Stimulated activated CD4-positive, alpha-beta T cell treated with anti-CD3 and anti-CD28 coated beads, Interleukin-4, amount 100 ng/mL, for 4 hours (primary cell): ENCODE measurements around the gene CRYBB1.

Experiments used
- DNase-seq, 2 experiments: peaks; one replicate each; pipeline ENCODE4 v3.0.0-alpha.2; 2020

Gene CRYBB1

DNA sequence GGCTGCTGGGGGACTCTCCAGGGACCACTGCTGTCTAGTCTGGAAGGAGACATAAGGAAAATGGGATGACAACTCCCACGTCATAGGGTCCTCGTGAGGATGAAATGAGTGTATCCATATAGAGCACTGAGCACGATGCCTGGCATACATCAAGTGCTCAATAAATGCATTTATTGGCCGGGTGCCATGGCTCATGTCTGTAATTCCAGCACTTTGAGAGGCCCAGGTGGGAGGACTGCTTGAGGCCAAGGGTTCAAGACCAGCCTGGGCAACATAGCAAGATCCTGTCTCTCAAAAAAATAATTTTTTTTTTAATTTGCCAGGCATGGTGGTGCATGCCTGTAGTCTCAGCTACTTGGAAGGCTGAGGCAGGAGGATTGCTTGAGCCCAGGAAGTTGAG, 15.7 kb downstream of the CRYBB1 start:
- DNase-seq = no peak

DNA sequence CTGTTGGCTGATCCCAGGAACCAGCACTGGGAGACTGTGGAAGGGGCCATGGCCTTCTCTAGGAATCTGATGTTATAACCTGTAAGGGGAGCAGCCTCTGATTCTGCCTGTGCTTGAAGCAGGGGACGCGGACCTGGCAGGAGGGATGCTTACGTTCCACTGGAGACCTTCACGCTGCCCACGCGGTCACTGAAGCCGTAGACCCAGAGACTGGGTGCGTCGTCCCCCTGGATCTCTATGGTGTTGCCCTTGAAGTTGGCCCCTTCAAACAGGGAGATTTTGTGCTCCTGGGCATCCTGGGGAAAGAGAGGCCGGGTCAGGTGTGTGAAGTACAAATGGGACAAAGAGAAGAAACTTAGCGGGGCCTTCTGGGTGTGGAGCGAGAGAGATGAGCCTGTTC, 16.1 kb downstream of the CRYBB1 start:
- no peak for DNase-seq

DNA sequence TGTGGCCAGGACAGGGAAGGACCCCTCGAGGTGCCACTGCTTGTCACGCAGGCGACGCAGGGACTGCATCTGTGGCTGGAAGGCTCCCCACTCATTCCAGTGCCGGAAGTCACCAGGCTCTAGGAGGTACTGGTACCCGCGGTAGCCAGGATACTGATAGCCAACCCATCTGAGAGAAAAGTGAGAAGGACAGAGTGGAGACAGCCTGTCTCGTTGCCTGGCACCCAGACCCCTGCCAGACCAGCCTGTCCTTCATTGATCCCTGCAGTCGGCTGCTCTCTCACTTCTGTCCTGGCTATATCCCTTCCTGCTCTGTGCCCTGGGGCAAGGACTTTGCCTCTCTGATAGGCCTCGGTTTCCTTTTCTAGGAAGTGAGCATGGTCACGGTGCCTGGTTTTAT, 18.3 kb downstream of the CRYBB1 start:
- DNase-seq = no peak

DNA sequence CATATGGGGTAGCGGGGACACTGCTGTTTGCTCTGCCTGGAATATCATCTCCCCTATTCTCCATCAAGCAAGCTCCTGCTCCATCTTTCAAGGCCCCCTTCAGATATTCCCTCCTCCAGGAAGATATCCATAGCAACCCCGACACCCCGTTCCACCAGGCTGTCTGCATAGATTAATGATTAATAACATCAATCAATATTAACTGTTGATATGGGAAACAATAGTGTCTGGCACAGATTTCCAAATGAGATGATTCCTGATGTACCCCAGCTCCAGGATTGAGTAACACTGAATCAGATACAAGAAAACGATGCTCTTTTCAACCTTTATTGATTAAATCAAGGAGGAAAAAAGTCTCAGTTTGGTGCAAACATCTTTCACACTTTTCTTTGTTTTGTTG, 20.3 kb downstream of the CRYBB1 start:
- DNase-seq = no peak

DNA sequence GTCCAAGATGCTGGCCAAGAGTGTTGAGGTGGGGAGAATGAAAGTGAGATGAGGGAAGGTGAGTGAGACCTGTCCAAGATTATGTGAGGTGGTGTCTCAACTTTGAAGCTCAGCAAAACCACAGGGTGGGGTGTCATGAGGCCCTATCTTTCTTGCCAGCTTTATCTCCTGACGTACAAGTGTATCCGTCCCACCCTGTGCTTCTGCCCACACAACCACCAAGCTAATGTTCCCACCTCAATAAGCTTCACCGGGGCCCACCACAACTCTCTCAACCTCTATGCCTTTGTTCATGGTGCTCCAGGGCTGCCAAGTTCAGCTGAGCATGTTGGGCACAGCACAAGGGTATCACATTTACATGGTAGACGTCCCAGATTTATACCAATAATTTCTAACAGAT, 20.8 kb downstream of the CRYBB1 start:
- no peak for DNase-seq

DNA sequence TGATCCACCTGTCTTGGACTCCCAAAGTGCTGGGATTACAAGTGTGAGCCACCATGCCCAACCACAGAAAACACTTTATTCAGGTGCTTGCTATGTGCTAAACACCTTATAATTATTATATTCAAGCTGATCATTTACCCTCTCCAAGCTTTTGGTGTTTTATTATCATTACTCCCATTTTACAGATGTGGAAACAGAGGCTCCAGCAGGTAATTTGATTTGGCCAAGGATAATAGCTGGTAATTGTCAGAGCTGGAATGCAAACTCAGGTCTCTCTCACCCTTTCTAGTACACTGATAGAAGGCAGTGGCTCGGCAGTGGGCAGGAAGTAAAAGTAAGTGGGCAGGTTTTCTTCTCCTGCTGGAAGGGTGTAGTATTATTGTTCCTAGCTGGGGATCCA, 24.1 kb downstream of the CRYBB1 start:
- no peak for DNase-seq

DNA sequence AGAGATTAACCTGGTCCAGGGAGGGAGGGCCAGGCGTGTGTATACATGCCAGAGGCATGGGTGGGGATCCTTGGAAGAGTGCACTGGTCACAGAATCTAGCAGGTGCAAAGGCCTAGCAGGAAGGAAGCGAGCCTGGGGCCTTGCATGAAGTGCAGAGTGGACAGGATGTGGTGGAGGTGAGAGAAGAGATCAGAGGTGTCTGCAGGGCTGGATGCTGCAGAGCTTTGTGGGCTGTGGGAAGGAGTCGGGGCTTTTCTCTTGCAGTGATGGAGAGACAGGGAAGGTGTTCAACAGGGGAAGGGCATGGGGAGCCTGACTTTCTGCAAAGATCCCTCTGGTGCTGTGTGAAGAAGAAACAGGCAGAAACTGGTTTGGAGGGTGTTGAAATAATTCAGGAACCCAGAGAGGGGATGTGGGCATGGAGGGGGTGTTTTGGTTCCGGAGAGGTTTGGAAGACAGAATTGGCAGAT, 25.4 kb downstream of the CRYBB1 start:
- peak in 1 of 2 experiments; percentile 20 for DNase-seq

DNA sequence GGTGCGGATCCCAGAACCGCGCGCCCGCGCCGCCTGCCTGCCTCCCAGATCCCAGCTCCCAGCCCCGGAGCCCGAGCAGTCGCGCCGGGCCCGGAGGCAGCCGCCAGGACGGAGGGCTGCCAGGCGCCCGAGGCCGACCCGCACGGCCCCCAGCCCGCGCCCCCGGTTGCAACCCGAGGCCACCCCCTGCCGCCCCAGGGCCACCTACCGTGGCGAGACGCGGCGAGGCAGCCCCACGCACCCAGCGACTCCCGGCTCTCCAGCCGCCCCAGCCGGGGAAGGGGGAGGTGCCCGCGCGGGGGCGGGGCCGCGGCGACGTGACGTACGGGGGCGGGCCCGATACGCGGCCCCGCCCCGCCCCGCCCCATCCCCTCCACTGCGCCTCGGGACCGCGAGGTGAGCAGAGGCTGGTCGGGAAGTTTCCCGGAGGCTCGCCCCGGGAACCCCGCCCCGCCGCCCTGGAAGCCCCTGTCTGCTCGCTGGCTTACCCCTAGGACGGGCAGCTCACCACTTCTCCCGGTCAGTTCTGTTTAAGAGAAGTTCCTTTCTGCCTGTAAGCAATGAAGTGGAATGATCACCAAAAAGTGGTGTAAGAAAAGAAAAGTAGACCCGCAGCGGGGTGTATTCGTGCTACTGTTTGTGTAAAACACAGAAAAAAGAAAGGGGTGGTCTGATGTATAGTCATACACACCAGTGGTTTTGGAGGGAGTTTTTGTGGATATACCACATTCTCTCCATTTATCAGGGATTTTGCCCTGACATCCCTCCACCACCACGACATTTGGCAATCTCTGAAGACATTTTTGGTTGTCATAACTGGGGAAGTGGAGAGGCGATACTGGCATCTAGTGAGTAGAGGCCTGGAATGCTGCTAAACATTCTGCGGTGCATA, 27.7 kb downstream of the CRYBB1 start, which contains the start of gene TPST2:
TSS of gene TPST2 (minus strand) at position 288 of the 892 bp plus-strand sequence. CDS start 48,502 bp downstream, outside the sequence.
- DNase-seq = peak; percentile 76 to 80

DNA sequence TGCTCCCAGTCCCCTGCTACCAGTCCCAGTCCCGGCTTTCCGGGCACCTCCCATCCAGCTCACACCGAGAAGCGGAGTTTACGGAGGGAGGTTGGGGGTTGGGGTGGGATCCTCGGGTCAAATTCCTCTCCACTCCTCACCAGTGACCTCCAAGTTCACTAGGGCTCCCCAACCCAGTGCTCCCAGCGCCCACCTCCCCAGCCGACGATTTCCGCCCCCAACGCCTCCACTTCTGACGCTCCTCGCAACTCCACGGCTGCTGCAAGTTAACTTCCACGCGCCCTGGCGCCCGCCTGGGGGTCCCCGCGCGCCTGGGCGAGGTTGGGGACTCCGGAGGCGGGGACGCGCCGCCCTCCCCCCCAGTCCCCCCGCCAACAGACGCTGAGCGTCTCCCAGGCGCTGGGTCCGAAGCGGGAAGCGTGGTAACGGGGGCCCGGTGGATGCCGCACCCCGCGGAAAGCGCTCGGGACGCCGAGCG, 28.4 kb downstream of the CRYBB1 start:
- DNase-seq = peak; percentile 32 to 48

DNA sequence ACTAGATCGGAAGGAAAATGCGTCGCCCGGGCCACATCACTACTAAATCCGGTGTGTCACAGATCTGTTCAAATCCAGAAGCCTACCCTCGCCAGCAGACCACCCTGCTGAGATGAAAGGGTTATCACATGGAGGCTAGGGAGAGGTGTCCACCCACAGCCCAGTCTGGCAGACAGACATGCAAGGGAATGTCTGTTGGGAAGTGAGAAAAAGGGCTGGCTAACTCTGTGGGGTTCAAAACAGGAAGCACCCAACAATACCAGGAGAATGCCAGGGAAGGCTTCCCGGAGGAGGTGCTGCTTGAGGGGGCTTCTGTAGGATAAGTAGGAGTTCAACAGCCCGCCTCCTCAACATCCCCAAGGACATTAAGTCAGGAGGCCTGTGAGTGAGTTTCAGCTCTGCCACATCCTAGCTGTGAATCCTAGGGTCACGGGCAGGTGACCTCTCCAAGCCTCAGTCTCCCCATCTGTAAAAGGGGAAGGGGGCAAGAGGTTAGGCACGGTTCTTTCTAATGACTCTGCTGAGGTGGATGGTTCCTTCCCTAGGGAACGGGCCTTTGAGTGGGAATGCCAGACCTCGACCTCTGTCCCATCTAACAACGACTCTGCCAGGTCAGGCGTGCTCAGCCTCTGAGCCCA, 29.0 kb downstream of the CRYBB1 start:
- DNase-seq = no peak

DNA sequence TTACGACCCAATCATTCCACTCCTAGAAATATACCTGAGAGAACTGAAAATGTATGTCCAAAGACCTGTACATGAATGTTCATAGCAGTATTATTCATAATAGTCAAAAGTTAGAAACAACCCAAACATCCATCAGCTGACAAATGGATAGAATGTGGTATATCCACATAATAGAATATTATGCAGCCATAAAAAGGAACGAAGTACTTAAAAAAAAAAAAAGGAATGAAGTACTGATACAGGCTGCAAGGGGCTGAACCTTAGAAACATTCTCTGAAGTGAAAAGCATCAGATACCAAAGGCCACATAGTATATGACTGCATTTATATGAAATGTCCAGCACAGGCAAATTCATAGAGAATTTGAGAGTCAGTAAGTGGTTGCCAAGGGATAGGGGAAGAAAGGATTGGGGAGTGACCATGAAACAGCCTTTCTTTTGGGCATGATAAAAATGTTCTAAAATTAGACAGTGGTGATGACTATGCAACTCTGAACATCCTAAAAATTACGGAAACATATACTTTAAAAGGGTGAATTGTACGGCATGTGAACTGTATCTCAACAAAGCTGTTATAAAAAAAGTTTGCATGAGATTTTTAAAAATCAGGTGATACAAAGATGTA, 29.7 kb downstream of the CRYBB1 start:
- no peak for DNase-seq

DNA sequence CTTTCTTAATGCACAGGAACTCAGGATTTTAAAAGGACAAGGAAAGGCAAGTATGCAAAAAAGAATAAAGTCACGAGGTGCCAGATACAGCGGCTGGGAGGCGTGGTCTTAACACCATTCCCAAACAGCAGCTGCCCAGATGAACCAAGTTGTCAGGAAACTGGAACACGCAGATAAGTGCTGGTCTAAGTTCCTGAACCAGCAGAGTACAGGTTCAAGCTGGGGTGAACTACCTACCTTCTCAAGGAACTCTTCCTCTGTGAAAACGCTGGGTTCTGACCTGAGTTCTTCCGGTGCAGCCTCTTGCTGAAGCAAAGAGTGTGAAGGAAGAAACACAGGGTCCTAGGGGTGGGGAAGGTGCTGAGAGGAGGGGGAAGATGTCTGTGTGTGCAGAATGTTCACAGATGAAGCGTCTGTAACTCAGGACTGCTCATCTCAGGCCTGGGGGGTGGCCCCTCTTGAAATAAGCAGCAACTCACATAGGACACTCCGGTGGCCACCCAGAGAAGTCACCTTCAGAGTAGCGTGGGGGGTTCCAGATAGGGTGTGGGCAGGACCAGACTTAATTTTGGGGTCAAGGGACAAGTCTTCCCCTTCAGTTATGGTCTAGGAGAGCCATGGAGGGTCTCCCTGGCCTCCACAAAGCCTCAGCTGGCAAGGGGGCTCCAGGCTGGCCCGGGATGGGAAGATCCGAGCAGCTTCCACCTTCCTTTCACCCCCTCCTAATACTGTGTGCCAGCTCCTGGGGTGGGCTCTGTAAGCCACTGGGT, 31.1 kb downstream of the CRYBB1 start:
- no peak for DNase-seq

DNA sequence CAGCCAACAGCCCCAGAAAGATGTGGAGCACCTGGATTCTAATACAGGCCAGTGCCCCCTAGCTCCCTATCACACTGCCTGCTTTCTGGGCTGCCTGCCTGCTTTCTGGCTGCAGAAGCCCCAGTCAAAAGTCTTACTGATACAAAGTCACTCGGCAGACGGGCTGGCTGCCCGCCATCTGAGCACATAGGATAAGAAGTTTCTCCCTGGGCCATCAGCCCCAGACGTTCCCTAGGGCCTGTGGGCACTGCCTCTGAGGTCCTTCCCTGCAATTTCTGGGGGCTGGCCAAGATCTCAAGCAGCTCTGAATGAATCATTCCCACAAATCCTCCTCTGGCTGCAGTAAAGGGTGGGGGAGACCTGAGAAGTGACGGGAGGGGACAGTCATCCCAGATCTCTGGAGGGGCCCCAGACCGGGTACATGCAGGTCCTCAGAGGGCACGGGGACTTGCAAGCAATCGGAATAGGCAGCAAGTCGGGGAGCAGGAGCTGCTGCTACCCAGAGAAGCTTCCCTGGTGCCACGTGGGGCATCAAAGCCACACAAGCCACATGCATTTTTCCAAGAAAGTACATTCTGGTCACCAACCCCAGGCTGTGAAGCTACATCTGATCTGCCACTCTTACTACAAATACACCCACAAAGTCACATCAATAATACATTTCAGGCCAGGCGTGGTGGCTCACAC, 32.6 kb downstream of the CRYBB1 start:
- DNase-seq = no peak

DNA sequence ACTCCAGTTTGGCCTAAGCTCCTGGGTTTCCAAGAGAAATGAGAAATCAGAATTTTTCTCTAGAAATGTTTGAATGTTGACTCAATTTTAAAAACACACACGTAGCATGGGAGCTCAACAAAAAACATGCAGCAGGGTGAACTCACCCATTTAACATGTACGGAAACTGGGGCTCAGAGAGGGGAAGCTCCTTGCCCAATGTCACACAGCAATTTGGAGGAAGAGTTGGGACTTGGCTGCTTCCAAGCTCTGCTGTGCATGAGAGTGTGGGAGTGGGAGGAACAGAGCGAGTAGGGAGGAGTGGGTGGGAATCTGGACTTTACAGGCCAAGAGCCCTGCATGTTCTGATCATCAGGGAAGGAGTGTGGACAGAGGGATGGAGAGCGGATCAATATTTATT, 33.8 kb downstream of the CRYBB1 start:
- DNase-seq = no peak

DNA sequence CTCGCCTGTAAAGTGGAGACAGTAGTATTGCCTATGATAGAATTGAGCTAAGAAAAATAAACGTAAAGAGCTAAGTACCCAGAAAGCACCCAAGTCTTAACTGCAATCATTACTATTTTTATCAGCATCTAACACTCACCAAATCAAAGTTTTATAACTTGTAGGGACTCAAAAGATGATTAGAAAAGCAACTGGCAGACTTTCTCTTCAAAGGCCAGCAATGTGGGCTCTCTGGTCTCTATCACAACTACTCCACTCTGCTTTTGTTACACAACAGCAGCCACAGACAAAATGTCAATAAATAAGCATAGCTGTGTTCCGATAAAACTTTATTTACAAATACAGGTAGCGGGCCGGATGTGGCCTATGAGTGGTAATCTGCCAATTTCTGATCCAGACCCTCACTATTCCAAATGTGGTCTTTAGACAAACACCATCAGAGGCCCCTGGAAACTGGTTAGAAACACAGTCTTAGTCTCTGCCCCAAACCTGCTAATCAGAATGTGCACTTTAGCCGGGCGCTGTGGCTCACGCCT, 36.1 kb downstream of the CRYBB1 start:
- DNase-seq = no peak

DNA sequence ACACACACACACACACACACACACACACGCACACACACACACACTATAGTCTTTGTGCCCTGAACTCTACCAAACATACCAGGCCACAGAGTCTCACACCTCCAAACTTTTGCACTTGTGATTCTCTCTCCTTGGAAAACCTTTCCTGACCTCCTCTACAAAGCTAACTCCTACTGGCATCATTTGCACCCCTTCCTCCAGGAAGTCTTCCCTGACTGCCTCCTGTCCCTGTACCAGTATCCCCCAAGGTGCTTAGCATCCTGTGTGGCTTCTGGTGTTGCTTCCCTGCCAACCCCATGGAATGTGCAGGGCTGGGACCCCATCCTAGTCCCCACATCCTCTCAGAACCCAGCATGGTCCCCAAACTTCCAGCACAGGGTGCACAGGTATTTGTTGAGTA, 36.8 kb downstream of the CRYBB1 start:
- no peak for DNase-seq

DNA sequence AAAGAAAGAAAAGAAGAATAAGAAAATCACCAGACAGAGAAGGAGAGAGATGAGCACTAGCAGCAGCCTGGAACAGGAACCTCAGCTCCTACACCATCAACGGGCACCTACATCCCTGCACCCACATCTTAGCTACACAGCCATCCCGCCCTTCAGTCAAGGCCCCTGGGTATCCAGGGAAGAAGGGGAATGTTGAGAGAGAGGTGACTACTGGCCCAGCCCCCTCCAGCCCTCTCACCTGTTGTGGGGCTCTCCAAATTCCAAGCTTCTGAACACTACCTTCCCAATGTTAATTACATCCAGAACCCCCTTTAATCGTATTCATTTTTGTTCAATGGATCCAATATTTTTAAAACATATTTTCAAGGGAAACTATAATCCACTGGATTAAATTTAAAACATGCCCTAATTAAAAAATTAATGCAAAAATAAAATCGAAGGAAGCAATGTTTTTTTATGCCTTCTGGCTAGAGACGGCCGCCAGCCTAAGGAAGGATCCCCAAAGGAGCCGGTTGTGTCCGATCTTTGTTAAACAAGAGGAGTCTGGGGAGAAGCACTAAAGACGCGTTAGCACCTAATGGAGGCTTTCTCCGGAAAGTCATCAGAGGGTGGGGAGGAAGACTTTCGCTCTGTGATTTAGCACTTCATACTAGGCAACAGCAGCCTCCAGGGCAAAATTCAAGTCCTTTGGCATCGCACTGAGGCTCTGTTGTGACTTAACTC, 37.4 kb downstream of the CRYBB1 start:
- no peak for DNase-seq

DNA sequence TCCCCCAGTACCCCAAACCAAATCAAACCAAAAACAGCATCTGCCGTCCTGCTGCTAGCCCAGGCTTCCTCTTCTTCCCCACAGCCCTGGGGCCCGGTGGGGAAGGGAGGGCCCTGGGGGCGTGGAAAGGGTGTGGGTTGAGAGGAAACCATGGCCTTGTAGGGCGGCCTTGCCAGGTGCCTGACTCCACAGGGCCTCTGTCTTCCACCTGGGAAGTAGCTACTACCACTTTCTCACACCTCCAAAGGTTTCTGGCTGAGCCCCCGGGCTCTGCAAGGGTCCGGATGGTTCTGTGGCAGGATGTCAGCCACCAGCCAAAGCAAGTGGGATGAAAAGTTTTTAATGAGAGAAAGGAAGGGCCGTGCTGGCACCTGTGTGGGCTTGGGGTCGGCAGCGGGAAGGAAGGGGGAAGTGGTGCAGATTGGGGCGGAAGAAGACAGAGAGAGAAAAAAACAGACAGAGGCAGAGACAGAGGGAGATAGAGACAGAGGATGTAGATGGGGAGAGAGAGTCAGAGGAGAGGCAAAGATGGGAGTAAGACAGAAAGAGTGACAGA, 38.4 kb downstream of the CRYBB1 start:
- peak; percentile 35 to 42 for DNase-seq

DNA sequence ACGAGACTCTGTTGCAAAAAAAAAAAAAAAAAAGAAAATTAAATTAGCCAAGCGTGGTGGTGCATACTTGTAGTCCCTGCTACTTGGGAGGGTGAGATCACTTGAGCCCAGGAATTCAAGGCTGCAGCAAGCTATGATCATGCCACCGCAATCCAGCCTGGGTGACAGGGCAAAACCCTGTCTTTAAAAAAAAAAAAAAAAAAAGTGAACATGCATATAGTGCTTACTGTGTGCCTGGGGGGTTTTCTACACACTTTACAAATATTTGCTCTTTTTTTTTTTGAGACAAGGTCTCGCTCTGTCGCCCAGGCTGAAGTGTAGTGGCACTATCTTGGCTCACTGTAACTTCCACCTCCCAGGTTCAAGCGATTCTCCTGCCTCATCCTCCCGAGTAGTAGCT, 40.7 kb downstream of the CRYBB1 start:
- DNase-seq = no peak

DNA sequence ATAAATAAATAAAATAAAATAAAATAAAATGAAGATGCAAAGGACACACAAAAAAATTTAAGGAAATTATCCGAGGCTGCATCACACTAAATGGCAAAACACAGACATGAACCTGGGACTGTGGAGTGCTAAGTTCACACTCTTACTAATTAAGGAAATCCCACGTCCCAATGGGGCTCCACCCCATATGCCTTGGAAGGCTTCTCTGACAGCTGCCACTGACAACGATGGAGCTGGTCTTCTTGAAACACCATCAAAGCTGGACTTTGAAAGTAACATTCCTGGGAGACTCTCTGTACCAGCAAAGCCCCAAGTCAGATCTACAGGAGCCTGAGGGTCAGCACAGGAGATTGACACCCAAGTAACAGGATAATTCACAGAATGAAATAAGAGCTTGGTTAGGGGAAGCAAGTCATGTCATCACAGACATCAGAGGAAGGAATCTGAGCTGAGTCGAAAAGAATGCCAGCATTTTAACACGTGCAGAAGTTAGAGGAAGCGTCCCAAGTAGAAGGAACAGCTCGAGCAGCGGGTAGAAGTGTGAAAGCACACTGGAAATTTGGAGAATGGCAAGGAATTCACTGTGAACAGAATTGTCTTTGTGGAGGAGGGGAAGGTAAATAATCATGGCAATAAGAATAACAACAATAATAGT, 41.7 kb downstream of the CRYBB1 start:
- no peak for DNase-seq
